HG03342 (cell line): Measurements from ENCODE around the gene TRIM72.
"Not testable (repeated sequence)": the region's sequence is repeated elsewhere in the genome, so short reads cannot be mapped to it uniquely, and the experiment has no call there.

Experiments
- ATAC-seq: cut with Tn5 transposase; IDR thresholded peaks from one replicate; pipeline ENCODE4 v1.9.1; 2021; ENCODE audit warnings: mild to moderate bottlenecking, moderate library complexity; ENCODE audit not compliant: unreplicated experiment

The TRIM72 gene

GRCh38 chr16:31213877-31214707 lies at the start of gene TRIM72:
TRIM72 (plus strand) TSS chr16:31214119; CDS start chr16:31214739, 620 bp downstream.
- ATAC-seq = no peak

- ATAC-seq = no peak
Measured at GRCh38 chr16:31167315-31167714, 46.6 kb upstream of the TRIM72 start.

- ATAC-seq = no peak
Measured at GRCh38 chr16:31168848-31169247, 45.1 kb upstream of the TRIM72 start.

- ATAC-seq = not testable (repeated sequence)
Measured at GRCh38 chr16:31170048-31170447, 43.9 kb upstream of the TRIM72 start.

GRCh38 chr16:31177136-31177535 lies 36.8 kb upstream of the TRIM72 start:
- ATAC-seq = no peak

- peak; percentile 3 for ATAC-seq
Measured at GRCh38 chr16:31179219-31179746, 34.6 kb upstream of the TRIM72 start.

- peak; percentile 55 for ATAC-seq
Measured at GRCh38 chr16:31179747-31180459, 34.0 kb upstream of the TRIM72 start, which contains the start of gene FUS. FUS (plus strand) TSS chr16:31180139; CDS start chr16:31180215, 76 bp downstream.

- no peak for ATAC-seq
Measured at GRCh38 chr16:31181102-31181830, 32.7 kb upstream of the TRIM72 start.

GRCh38 chr16:31182391-31182790 lies 31.5 kb upstream of the TRIM72 start:
- no peak for ATAC-seq

GRCh38 chr16:31183432-31184428 lies 30.2 kb upstream of the TRIM72 start:
- ATAC-seq = no peak

- ATAC-seq = no peak
Measured at GRCh38 chr16:31184888-31185287, 29.0 kb upstream of the TRIM72 start.

GRCh38 chr16:31185339-31185738 lies 28.6 kb upstream of the TRIM72 start:
- no peak for ATAC-seq

- no peak for ATAC-seq
Measured at GRCh38 chr16:31186176-31186575, 27.7 kb upstream of the TRIM72 start.

- no peak for ATAC-seq
Measured at GRCh38 chr16:31186930-31187807, 26.8 kb upstream of the TRIM72 start.

- ATAC-seq = no peak
Measured at GRCh38 chr16:31187808-31188189, 26.1 kb upstream of the TRIM72 start.

GRCh38 chr16:31188450-31189411 lies 25.2 kb upstream of the TRIM72 start:
- ATAC-seq = no peak

- ATAC-seq = no peak
Measured at GRCh38 chr16:31189412-31189778, 24.5 kb upstream of the TRIM72 start.

GRCh38 chr16:31190061-31190460 lies 23.9 kb upstream of the TRIM72 start:
- ATAC-seq = no peak
